ENCODE measurements around the gene MTG2. TPM values are rescaled to one million over a fixed set of nuclear protein-coding genes. Genes with fewer than 3 reads are reported as not detected.

The MTG2 gene
- total and polyA plus RNA-seq, 2 of the 13 experiments (the other 11 are each of a cell fraction or from before 2014, with no cell fraction given): 20.4 to 37.8 TPM

DNA sequence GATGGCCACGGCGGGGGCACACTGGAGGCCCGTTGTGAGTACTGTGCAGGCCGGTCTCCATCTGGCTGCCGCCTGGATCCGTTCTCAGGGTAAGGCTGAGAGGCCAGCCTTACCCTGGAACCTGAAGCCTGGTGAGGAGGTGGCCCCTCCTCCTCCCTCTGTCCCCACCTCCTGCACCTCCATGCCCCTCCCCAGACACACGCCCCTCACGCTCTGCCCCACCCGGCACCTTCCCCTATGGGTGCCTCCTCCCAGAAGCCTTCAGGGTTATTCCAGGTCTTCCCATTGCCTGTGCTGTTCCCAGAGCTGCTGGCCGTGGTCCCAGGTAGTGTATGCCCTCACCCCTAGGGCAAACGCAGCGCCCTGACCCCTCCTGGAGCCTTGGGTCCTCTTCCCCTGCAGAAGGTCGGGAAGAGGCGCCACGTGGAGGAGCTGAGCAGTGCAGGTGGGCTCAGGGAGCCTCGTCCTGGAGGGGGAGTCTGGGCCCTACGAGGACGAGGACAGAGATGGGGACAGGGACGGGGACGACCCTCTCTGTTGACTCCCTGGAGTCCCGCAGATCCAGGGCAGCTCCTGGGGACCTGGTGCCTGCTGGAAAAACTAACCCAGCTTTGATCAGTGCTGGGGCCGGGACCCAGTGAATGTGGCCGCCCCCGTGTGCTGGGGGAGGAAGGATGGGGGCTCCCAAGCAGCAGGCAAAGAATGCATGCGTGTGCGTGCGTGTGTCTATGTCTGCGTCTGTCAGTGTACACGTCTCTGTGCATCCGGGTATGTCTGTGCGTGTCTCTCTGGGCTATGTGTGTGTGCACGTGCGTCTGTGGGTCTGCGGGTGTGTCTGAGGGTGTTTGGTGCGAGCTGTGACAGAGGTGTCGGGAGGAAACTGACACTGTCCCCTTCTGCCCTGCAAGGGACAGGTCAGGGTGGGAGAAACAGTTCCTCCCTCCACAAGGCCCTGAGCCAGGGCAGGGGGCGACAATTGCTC lies 45.4 kb downstream of the MTG2 start (continued):
- no peak for TF ChIP-seq ZBED4 (CRISPR knock-in tag; IDR thresholded peaks at IDR 0.05; ENCODE audit: borderline replicate concordance)
- TF ChIP-seq ZMAT5 (CRISPR knock-in tag; IDR thresholded peaks at IDR 0.05; ENCODE audit: borderline replicate concordance, low read depth): no peak
- no peak for TF ChIP-seq NFKB2 (CRISPR knock-in tag; IDR thresholded peaks at IDR 0.05; ENCODE audit: borderline replicate concordance)
- no peak for TF ChIP-seq RELA (CRISPR knock-in tag; IDR thresholded peaks at IDR 0.05)
- no peak for TF ChIP-seq WIZ (CRISPR knock-in tag; IDR thresholded peaks at IDR 0.05)
- TF ChIP-seq ZSCAN25 (CRISPR knock-in tag; IDR thresholded peaks at IDR 0.05): no peak
- no peak for TF ChIP-seq ZNF720 (CRISPR knock-in tag; IDR thresholded peaks at IDR 0.05)
- TF ChIP-seq NFATC3 (CRISPR knock-in tag; IDR thresholded peaks at IDR 0.05): no peak
- no peak for TF ChIP-seq ZNF670 (CRISPR knock-in tag; IDR thresholded peaks at IDR 0.05; ENCODE audit: borderline replicate concordance)
- TF ChIP-seq CBX5 (CRISPR knock-in tag; IDR thresholded peaks at IDR 0.05; ENCODE audit: borderline replicate concordance): no peak
- TF ChIP-seq KLF12 (CRISPR knock-in tag; IDR thresholded peaks at IDR 0.05; ENCODE audit: borderline replicate concordance): no peak
- TF ChIP-seq, protein P1, sequence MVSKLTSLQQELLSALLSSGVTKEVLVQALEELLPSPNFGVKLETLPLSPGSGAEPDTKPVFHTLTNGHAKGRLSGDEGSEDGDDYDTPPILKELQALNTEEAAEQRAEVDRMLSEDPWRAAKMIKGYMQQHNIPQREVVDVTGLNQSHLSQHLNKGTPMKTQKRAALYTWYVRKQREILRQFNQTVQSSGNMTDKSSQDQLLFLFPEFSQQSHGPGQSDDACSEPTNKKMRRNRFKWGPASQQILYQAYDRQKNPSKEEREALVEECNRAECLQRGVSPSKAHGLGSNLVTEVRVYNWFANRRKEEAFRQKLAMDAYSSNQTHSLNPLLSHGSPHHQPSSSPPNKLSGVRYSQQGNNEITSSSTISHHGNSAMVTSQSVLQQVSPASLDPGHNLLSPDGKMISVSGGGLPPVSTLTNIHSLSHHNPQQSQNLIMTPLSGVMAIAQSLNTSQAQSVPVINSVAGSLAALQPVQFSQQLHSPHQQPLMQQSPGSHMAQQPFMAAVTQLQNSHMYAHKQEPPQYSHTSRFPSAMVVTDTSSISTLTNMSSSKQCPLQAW (CRISPR knock-in tag; IDR thresholded peaks at IDR 0.05): peak; percentile 38; the same call in 1 of the 2 replicates
- no peak for TF ChIP-seq ZNF746 (CRISPR knock-in tag; IDR thresholded peaks at IDR 0.05)
- TF ChIP-seq MXI1 (IDR thresholded peaks at IDR 0.05; ENCODE audit: borderline replicate concordance, low read depth, low read length): no peak
- TF ChIP-seq ZNF557 (CRISPR knock-in tag; IDR thresholded peaks at IDR 0.05): no peak
- TF ChIP-seq, protein P2, sequence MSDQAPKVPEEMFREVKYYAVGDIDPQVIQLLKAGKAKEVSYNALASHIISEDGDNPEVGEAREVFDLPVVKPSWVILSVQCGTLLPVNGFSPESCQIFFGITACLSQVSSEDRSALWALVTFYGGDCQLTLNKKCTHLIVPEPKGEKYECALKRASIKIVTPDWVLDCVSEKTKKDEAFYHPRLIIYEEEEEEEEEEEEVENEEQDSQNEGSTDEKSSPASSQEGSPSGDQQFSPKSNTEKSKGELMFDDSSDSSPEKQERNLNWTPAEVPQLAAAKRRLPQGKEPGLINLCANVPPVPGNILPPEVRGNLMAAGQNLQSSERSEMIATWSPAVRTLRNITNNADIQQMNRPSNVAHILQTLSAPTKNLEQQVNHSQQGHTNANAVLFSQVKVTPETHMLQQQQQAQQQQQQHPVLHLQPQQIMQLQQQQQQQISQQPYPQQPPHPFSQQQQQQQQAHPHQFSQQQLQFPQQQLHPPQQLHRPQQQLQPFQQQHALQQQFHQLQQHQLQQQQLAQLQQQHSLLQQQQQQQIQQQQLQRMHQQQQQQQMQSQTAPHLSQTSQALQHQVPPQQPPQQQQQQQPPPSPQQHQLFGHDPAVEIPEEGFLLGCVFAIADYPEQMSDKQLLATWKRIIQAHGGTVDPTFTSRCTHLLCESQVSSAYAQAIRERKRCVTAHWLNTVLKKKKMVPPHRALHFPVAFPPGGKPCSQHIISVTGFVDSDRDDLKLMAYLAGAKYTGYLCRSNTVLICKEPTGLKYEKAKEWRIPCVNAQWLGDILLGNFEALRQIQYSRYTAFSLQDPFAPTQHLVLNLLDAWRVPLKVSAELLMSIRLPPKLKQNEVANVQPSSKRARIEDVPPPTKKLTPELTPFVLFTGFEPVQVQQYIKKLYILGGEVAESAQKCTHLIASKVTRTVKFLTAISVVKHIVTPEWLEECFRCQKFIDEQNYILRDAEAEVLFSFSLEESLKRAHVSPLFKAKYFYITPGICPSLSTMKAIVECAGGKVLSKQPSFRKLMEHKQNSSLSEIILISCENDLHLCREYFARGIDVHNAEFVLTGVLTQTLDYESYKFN (CRISPR knock-in tag; conservative IDR thresholded peaks at IDR 0.05): no peak
- no peak for TF ChIP-seq MNT (IDR thresholded peaks at IDR 0.05)
- no peak for TF ChIP-seq ZNF772 (CRISPR knock-in tag; IDR thresholded peaks at IDR 0.05)

Data from HepG2 (cell line).